Measurements from ENCODE around the gene SAMD15.

SAMD15 gene

GRCh38 chr14:77340389-77340788, 36.8 kb upstream of the SAMD15 start:
- no peak overlapping the region for H3K9ac ChIP-seq (ENCODE audit: low read length)
- no peak overlapping the region for H3K4me2 ChIP-seq (ENCODE audit: low read length)
- H3K79me2 ChIP-seq (ENCODE audit: insufficient read depth, low read length): no peaks in the 10 kb centered on the region
- no peaks in the 10 kb centered on the region for H3K9me3 ChIP-seq (ENCODE audit: low read length)
- H3K27ac ChIP-seq (ENCODE audit: low read depth, low read length, poor library complexity, severe bottlenecking): no peak overlapping the region
- H3F3A ChIP-seq (ENCODE audit: insufficient read depth, low read length): no peaks in the 10 kb centered on the region
- no peaks in the 10 kb centered on the region for H3K27me3 ChIP-seq (ENCODE audit: insufficient read depth, low read length)
- peaks cover 83% of the 10 kb centered on the region for H3K36me3 ChIP-seq (ENCODE audit: insufficient read depth, low read length)
- no peak overlapping the region for H2AFZ ChIP-seq (ENCODE audit: low read length)
- H3K4me1 ChIP-seq (ENCODE audit: insufficient read depth, low read length, severe bottlenecking): no peaks in the 10 kb centered on the region
- no peaks in the 10 kb centered on the region for H3K9me2 ChIP-seq (ENCODE audit: low read depth, low read length)
- no peaks in the 10 kb centered on the region for H4K20me1 ChIP-seq (ENCODE audit: insufficient read depth, low read length)
- no peak overlapping the region for H3K4me3 ChIP-seq (ENCODE audit: low read depth, low read length, poor library complexity, severe bottlenecking)
- TF ChIP-seq, protein P1, sequence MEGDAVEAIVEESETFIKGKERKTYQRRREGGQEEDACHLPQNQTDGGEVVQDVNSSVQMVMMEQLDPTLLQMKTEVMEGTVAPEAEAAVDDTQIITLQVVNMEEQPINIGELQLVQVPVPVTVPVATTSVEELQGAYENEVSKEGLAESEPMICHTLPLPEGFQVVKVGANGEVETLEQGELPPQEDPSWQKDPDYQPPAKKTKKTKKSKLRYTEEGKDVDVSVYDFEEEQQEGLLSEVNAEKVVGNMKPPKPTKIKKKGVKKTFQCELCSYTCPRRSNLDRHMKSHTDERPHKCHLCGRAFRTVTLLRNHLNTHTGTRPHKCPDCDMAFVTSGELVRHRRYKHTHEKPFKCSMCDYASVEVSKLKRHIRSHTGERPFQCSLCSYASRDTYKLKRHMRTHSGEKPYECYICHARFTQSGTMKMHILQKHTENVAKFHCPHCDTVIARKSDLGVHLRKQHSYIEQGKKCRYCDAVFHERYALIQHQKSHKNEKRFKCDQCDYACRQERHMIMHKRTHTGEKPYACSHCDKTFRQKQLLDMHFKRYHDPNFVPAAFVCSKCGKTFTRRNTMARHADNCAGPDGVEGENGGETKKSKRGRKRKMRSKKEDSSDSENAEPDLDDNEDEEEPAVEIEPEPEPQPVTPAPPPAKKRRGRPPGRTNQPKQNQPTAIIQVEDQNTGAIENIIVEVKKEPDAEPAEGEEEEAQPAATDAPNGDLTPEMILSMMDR (IDR thresholded peaks at IDR 0.05; ENCODE audit: low read length): no peak
- TF ChIP-seq EZH2 (IDR thresholded peaks at IDR 0.05; ENCODE audit: borderline replicate concordance, low read length): no peak

DNA sequence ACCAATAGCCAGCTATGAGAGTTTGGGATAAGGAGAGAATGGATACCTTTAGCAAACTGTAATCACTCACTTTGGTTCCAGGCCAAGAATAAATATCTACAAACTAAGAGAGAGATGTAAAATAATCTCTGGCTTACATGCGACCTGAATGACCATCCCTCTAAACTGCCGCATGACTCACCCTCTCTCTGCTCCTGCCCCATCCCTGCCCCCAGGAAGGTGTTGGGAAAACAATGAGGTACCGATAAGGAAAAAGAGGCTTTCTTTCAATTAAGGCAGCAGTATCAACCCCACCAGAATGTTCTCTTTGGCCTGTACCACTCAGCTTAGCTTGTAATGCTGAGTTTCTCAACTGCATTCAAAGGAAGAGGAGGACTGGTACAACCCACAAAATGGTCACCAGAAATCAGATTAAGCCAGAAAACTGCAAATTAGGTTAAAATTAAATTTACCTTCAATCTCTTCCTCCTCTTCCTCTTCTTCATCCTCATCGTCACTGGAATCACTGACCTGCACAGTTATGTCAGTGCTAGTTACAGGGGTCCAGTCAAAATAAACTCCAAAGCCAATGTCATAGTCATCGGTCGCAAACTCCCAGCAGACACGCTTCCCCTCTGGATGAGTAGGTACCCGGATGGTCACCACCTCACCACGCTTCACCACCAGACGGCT, 34.3 kb upstream of the SAMD15 start:
- no peak overlapping the region for H3K4me2 ChIP-seq (ENCODE audit: low read length)
- no peak overlapping the region for H3K27ac ChIP-seq (ENCODE audit: low read depth, low read length, poor library complexity, severe bottlenecking)
- no peak overlapping the region for H2AFZ ChIP-seq (ENCODE audit: low read length)
- H3K36me3 ChIP-seq (ENCODE audit: insufficient read depth, low read length): peaks cover 85% of the 10 kb centered on the region
- TF ChIP-seq, protein P1 (IDR thresholded peaks at IDR 0.05; ENCODE audit: low read length): no peak
- TF ChIP-seq EZH2 (IDR thresholded peaks at IDR 0.05; ENCODE audit: borderline replicate concordance, low read length): no peak
- no peak overlapping the region for H3K9ac ChIP-seq (ENCODE audit: low read length)
- H4K20me1 ChIP-seq (ENCODE audit: insufficient read depth, low read length): no peaks in the 10 kb centered on the region
- no peaks in the 10 kb centered on the region for H3F3A ChIP-seq (ENCODE audit: insufficient read depth, low read length)
- peaks cover 5% of the 10 kb centered on the region for H3K4me1 ChIP-seq (ENCODE audit: insufficient read depth, low read length, severe bottlenecking)
- no peak overlapping the region for H3K4me3 ChIP-seq (ENCODE audit: low read depth, low read length, poor library complexity, severe bottlenecking)
- H3K79me2 ChIP-seq (ENCODE audit: insufficient read depth, low read length): no peaks in the 10 kb centered on the region
- no peaks in the 10 kb centered on the region for H3K9me3 ChIP-seq (ENCODE audit: low read length)
- no peaks in the 10 kb centered on the region for H3K9me2 ChIP-seq (ENCODE audit: low read depth, low read length)
- no peaks in the 10 kb centered on the region for H3K27me3 ChIP-seq (ENCODE audit: insufficient read depth, low read length)

- no peak overlapping the region for H3K27ac ChIP-seq (ENCODE audit: low read depth, low read length, poor library complexity, severe bottlenecking)
- H3F3A ChIP-seq (ENCODE audit: insufficient read depth, low read length): no peaks in the 10 kb centered on the region
- no peak overlapping the region for H3K4me3 ChIP-seq (ENCODE audit: low read depth, low read length, poor library complexity, severe bottlenecking)
- no peaks in the 10 kb centered on the region for H4K20me1 ChIP-seq (ENCODE audit: insufficient read depth, low read length)
- peaks cover 88% of the 10 kb centered on the region for H3K36me3 ChIP-seq (ENCODE audit: insufficient read depth, low read length)
- TF ChIP-seq, protein P1 (IDR thresholded peaks at IDR 0.05; ENCODE audit: low read length): no peak
- TF ChIP-seq EZH2 (IDR thresholded peaks at IDR 0.05; ENCODE audit: borderline replicate concordance, low read length): no peak
- H3K9me2 ChIP-seq (ENCODE audit: low read depth, low read length): no peaks in the 10 kb centered on the region
- no peak overlapping the region for H2AFZ ChIP-seq (ENCODE audit: low read length)
- H3K4me2 ChIP-seq (ENCODE audit: low read length): no peak overlapping the region
- H3K9ac ChIP-seq (ENCODE audit: low read length): no peak overlapping the region
- H3K27me3 ChIP-seq (ENCODE audit: insufficient read depth, low read length): no peaks in the 10 kb centered on the region
- H3K79me2 ChIP-seq (ENCODE audit: insufficient read depth, low read length): no peaks in the 10 kb centered on the region
- peaks cover 13% of the 10 kb centered on the region for H3K4me1 ChIP-seq (ENCODE audit: insufficient read depth, low read length, severe bottlenecking)
- H3K9me3 ChIP-seq (ENCODE audit: low read length): no peaks in the 10 kb centered on the region
These were observed 33.5 kb upstream of the SAMD15 start for GRCh38 chr14:77343662-77344061.
